Gastrocnemius medialis (tissue), 4 donors: ENCODE measurements around the gene BRCA2.

Experiments used
- POLR2A ChIP-seq, 2 donors: fragments of 450-650 bp; IDR thresholded peaks; one replicate each; pipeline ENCODE4 v1.6.1; 2017; ENCODE audit warnings: antibody characterized with exemption in 2 of 2, mild to moderate bottlenecking in 2 of 2, moderate library complexity in 2 of 2
- TF ChIP-seq, protein P1 (sequence below), 5 experiments: fragments of 450-650 bp in 3 of 5; fragments of 200-600 bp in 2 of 5; sonication (generic) in 2 of 5; IDR thresholded peaks in 4 of 5; conservative IDR thresholded peaks in 1 of 5; 1 replicate in 4 of 5; 2 replicates in 1 of 5; pipeline ENCODE4 v1.5.1; 2016 to 2019; ENCODE audit warnings: antibody characterized with exemption in 5 of 5, mild to moderate bottlenecking in 3 of 5, moderate library complexity in 3 of 5

DNA sequence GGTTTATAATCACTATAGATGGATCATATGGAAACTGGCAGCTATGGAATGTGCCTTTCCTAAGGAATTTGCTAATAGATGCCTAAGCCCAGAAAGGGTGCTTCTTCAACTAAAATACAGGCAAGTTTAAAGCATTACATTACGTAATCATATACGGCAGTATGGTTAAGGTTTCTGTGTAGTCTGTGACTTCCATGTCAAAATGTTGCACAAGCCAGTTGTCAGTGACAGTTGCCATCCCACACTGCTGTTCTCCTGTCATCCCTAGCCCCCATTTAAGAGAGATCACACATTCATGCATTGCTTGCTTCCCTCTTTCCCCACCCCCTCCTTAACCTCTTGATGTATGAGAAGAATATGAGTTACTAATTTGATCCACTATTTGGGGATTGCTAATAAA is 47.3 kb downstream of the BRCA2 start:
- TF ChIP-seq, protein P1, sequence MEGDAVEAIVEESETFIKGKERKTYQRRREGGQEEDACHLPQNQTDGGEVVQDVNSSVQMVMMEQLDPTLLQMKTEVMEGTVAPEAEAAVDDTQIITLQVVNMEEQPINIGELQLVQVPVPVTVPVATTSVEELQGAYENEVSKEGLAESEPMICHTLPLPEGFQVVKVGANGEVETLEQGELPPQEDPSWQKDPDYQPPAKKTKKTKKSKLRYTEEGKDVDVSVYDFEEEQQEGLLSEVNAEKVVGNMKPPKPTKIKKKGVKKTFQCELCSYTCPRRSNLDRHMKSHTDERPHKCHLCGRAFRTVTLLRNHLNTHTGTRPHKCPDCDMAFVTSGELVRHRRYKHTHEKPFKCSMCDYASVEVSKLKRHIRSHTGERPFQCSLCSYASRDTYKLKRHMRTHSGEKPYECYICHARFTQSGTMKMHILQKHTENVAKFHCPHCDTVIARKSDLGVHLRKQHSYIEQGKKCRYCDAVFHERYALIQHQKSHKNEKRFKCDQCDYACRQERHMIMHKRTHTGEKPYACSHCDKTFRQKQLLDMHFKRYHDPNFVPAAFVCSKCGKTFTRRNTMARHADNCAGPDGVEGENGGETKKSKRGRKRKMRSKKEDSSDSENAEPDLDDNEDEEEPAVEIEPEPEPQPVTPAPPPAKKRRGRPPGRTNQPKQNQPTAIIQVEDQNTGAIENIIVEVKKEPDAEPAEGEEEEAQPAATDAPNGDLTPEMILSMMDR (IDR thresholded peaks at IDR 0.05 in 4 of 5, conservative IDR thresholded peaks at IDR 0.05 in 1 of 5): no peak
- no peak for TF ChIP-seq POLR2A (IDR thresholded peaks at IDR 0.05)
